ENCODE results near the gene USP17L5.
"Not testable (repeated sequence)": the region's sequence is repeated elsewhere in the genome, so short reads cannot be mapped to it uniquely, and the experiment has no call there.

USP17L5 gene

GRCh38 chr4:9339103-9339502 is at the start of gene USP17L5:
USP17L5 (plus strand) TSS chr4:9339403; CDS start chr4:9339403, 0 bp downstream.
- DNase-seq: not testable (repeated sequence)

- DNase-seq: not testable (repeated sequence)
Measured at GRCh38 chr4:9324191-9324590, 15.0 kb upstream of the USP17L5 start.

- not testable (repeated sequence) for DNase-seq
Measured at GRCh38 chr4:9324865-9325264, 14.3 kb upstream of the USP17L5 start, which contains the start of gene USP17L24. USP17L24 (plus strand) TSS chr4:9325165; CDS start chr4:9325165, 0 bp downstream.

DNA sequence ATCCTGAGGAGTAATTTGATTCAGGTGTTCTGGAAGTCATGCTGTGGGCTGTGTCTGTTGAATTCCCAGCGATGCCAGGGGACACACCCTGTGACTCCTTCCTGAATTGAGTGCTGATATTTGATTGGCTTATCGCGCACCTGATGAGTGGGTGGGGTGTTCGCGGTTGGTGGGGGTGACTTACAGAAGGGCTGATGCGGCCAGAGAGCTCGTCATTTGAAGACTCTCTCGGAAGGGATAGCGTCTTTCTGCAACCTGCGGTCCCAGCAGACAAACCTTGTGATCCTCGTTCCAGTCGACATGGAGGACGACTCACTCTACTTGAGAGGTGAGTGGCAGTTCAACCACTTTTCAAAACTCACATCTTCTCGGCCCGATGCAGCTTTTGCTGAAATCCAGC is 9.6 kb upstream of the USP17L5 start, which contains the start of gene USP17L25:
Gene USP17L25 (plus strand): TSS at position 301 of the 400 bp plus-strand sequence. CDS start 0 bp downstream, at position 301.
- DNase-seq: not testable (repeated sequence)

DNA sequence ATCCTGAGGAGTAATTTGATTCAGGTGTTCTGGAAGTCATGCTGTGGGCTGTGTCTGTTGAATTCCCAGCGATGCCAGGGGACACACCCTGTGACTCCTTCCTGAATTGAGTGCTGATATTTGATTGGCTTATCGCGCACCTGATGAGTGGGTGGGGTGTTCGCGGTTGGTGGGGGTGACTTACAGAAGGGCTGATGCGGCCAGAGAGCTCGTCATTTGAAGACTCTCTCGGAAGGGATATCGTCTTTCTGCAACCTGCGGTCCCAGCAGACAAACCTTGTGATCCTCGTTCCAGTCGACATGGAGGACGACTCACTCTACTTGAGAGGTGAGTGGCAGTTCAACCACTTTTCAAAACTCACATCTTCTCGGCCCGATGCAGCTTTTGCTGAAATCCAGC is 4.8 kb upstream of the USP17L5 start, which contains the start of gene USP17L26:
Gene USP17L26 (plus strand): TSS at position 301 of the 400 bp plus-strand sequence. CDS start 0 bp downstream, at position 301.
- DNase-seq: not testable (repeated sequence)

- DNase-seq: not testable (repeated sequence)
Measured at GRCh38 chr4:9343848-9344247, 4.6 kb downstream of the USP17L5 start, which contains the start of gene USP17L27. USP17L27 (plus strand) TSS chr4:9344148; CDS start chr4:9344148, 0 bp downstream.

DNA sequence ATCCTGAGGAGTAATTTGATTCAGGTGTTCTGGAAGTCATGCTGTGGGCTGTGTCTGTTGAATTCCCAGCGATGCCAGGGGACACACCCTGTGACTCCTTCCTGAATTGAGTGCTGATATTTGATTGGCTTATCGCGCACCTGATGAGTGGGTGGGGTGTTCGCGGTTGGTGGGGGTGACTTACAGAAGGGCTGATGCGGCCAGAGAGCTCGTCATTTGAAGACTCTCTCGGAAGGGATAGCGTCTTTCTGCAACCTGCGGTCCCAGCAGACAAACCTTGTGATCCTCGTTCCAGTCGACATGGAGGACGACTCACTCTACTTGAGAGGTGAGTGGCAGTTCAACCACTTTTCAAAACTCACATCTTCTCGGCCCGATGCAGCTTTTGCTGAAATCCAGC is 9.4 kb downstream of the USP17L5 start, which contains the start of gene USP17L28:
Gene USP17L28 (plus strand): TSS at position 301 of the 400 bp plus-strand sequence. CDS start 0 bp downstream, at position 301.
- DNase-seq: not testable (repeated sequence)

GRCh38 chr4:9350866-9351265 is 11.7 kb downstream of the USP17L5 start:
- not testable (repeated sequence) for DNase-seq

DNA sequence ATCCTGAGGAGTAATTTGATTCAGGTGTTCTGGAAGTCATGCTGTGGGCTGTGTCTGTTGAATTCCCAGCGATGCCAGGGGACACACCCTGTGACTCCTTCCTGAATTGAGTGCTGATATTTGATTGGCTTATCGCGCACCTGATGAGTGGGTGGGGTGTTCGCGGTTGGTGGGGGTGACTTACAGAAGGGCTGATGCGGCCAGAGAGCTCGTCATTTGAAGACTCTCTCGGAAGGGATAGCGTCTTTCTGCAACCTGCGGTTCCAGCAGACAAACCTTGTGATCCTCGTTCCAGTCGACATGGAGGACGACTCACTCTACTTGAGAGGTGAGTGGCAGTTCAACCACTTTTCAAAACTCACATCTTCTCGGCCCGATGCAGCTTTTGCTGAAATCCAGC is 14.1 kb downstream of the USP17L5 start, which contains the start of gene USP17L29:
Gene USP17L29 (plus strand): TSS at position 301 of the 400 bp plus-strand sequence. CDS start 0 bp downstream, at position 301.
- not testable (repeated sequence) for DNase-seq

- not testable (repeated sequence) for DNase-seq
Measured at GRCh38 chr4:9362829-9363228, 23.6 kb downstream of the USP17L5 start, which contains the start of gene USP17L30. USP17L30 (plus strand) TSS chr4:9363129; CDS start chr4:9363129, 0 bp downstream.

DNA sequence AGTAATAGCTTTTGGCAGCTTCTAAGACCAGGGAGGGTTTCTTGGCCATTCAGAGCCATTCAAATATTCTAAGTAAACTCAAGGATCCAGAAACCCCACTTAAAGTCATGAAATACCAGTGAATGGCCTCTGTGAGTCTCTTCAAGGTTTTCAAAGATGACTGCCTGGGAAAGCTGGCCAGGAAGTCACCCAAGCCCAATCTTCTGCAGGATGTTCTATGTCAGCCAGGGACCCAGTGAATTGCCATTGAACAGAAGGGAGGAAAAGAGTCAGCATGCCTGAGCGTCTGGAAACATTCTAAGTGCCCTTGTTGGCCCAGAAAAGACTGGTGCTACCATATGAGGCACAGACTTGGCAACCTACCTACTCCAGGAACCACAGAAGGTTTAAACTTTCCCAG is 40.7 kb downstream of the USP17L5 start:
- DNase-seq: not testable (repeated sequence)

DNA sequence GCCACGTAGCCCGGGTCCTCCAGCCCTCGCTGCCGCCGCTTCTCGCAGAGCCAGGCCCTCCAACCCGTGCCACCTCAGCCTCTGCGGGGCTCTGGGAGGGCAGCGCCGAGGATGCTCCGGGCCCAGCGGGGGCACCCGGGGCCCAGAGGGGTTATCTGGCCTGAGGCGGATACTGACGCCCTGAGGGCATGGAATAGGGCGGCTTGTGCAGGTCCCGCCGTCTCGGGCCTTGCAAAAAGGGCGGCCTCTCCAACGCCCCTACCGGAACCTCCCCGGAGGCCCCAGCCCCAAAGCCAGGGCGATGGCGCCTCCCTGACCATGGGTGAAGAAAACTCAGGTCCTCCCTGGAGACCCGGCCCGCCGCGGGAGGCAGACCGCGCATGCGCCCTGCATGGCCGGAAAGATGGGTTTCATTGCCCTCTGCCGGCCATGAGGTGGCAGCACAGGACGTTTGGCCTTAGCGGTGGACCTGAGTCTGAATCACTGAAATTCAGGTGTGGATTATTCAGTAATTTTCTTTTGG is 41.9 kb downstream of the USP17L5 start:
- peak; percentile 38 to 62 for DNase-seq

GRCh38 chr4:9384126-9384525 is 44.9 kb downstream of the USP17L5 start:
- DNase-seq: no peak

DNA sequence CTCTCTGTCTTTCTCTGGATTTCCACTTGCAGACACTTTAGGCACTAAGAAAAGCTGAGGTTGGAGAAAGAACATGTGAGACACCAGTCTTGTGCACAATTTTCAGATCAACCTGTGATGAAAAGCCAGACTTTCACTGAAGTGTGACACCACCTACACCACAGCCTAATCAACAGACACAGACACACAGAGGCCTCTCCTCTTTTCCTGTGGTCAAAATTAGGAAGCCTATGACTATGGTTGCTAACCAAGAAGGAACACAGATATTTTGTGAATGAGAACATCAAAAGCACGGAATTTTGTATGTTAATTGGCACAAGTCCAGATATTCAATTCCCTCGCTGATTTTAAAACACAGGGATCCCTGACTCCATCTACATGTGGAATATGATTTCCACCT is 49.8 kb downstream of the USP17L5 start:
- DNase-seq: not testable (repeated sequence)

Data from activated T-cell treated with anti-CD3 and anti-CD28 coated beads, Interleukin-2, amount 50 U/mL, for 48 hours (primary cell).